ENCODE data around the gene ARHGEF6.
A peak's percentile ranks its signal among the peaks of the same experiment; 100 is the strongest.

The ARHGEF6 gene

GRCh38 chrX:136784231-136784630 is 3.5 kb upstream of the ARHGEF6 start:
- Histone ChIP-seq H3K79me1 (replicated peaks; ENCODE audit: low read length, poor library complexity, severe bottlenecking) (no peaks in the 10 kb centered on the region), H3K4me3 (ENCODE audit: insufficient read depth in 1 of 2, low read depth in 1 of 2, low read length in 2 of 2) (no peak overlapping the region), H2BK15ac (ENCODE audit: low read depth, poor library complexity, severe bottlenecking) (no peak overlapping the region), H4K8ac (ENCODE audit: low read length) (no peak overlapping the region), H3K27ac (ENCODE audit: low read length, poor library complexity, severe bottlenecking) (no peak overlapping the region), H3K9ac (ENCODE audit: low read length) (no peak overlapping the region), H3K4me1 (ENCODE audit: control insufficient read depth, insufficient read depth, low read depth, low read length) (no peaks in the 10 kb centered on the region), H2BK5ac (ENCODE audit: low read depth, low read length, poor library complexity, severe bottlenecking) (no peak overlapping the region), H3K18ac (ENCODE audit: low read depth in 1 of 2, low read length in 2 of 2) (no peak overlapping the region), H3K23ac (ENCODE audit: low read length in 2 of 2) (no peak overlapping the region), H3K36me3 (ENCODE audit: control insufficient read depth in 1 of 2, insufficient read depth in 2 of 2, low read depth in 1 of 2, low read length in 2 of 2) (no peaks in the 10 kb centered on the region), H3K4me2 (ENCODE audit: low read length, poor library complexity, severe bottlenecking) (no peak overlapping the region), H4K91ac (ENCODE audit: low read length) (no peak overlapping the region), H3K14ac (ENCODE audit: low read length in 2 of 2) (no peak overlapping the region), H2BK120ac (ENCODE audit: low read depth, low read length) (no peak overlapping the region), H2AK5ac (ENCODE audit: low read length, severe bottlenecking) (no peak overlapping the region), H3K9me3 (ENCODE audit: control insufficient read depth, low read length) (no peaks in the 10 kb centered on the region), H2AFZ (ENCODE audit: low read depth, low read length) (no peak overlapping the region), H2BK12ac (ENCODE audit: low read length in 2 of 2) (no peak overlapping the region), H3K27me3 (ENCODE audit: control insufficient read depth in 1 of 2, insufficient read depth in 1 of 2, low read length in 2 of 2) (no peaks in the 10 kb centered on the region), H3K4ac (ENCODE audit: low read depth in 1 of 2, low read length in 2 of 2) (no peak overlapping the region)
- 100% methylated on average over 1 of the region's 1 CpG for WGBS
- no peak for DNase-seq

- H3K23ac ChIP-seq (ENCODE audit: low read length in 2 of 2) = no peak overlapping the region
- H2AK5ac ChIP-seq (ENCODE audit: low read length, severe bottlenecking) = no peak overlapping the region
- H2BK12ac ChIP-seq (ENCODE audit: low read length in 2 of 2) = no peak overlapping the region
- no peak overlapping the region for H3K4me3 ChIP-seq (ENCODE audit: insufficient read depth in 1 of 2, low read depth in 1 of 2, low read length in 2 of 2)
- no peak overlapping the region for H2AFZ ChIP-seq (ENCODE audit: low read depth, low read length)
- DNase-seq = no peak
- no peak overlapping the region for H2BK15ac ChIP-seq (ENCODE audit: low read depth, poor library complexity, severe bottlenecking)
- H3K79me1 ChIP-seq (replicated peaks; ENCODE audit: low read length, poor library complexity, severe bottlenecking) = no peaks in the 10 kb centered on the region
- H4K8ac ChIP-seq (ENCODE audit: low read length) = no peak overlapping the region
- no peak overlapping the region for H2BK5ac ChIP-seq (ENCODE audit: low read depth, low read length, poor library complexity, severe bottlenecking)
- no peak overlapping the region for H3K9ac ChIP-seq (ENCODE audit: low read length)
- H4K91ac ChIP-seq (ENCODE audit: low read length) = no peak overlapping the region
- no peaks in the 10 kb centered on the region for H3K4me1 ChIP-seq (ENCODE audit: control insufficient read depth, insufficient read depth, low read depth, low read length)
- H3K18ac ChIP-seq (ENCODE audit: low read depth in 1 of 2, low read length in 2 of 2) = no peak overlapping the region
- no peaks in the 10 kb centered on the region for H3K9me3 ChIP-seq (ENCODE audit: control insufficient read depth, low read length)
- no peak overlapping the region for H3K14ac ChIP-seq (ENCODE audit: low read length in 2 of 2)
- no peaks in the 10 kb centered on the region for H3K27me3 ChIP-seq (ENCODE audit: control insufficient read depth in 1 of 2, insufficient read depth in 1 of 2, low read length in 2 of 2)
- no peaks in the 10 kb centered on the region for H3K36me3 ChIP-seq (ENCODE audit: control insufficient read depth in 1 of 2, insufficient read depth in 2 of 2, low read depth in 1 of 2, low read length in 2 of 2)
- no peak overlapping the region for H3K4ac ChIP-seq (ENCODE audit: low read depth in 1 of 2, low read length in 2 of 2)
- H2BK120ac ChIP-seq (ENCODE audit: low read depth, low read length) = no peak overlapping the region
- no peak overlapping the region for H3K4me2 ChIP-seq (ENCODE audit: low read length, poor library complexity, severe bottlenecking)
- H3K27ac ChIP-seq (ENCODE audit: low read length, poor library complexity, severe bottlenecking) = no peak overlapping the region
Observed at GRCh38 chrX:136783159-136783558, 2.4 kb upstream of the ARHGEF6 start.

- Histone ChIP-seq H3K27me3 (ENCODE audit: control insufficient read depth in 1 of 2, insufficient read depth in 1 of 2, low read length in 2 of 2) (no peaks in the 10 kb centered on the region), H3K23ac (ENCODE audit: low read length in 2 of 2) (no peak overlapping the region), H3K18ac (ENCODE audit: low read depth in 1 of 2, low read length in 2 of 2) (no peak overlapping the region), H2BK120ac (ENCODE audit: low read depth, low read length) (no peak overlapping the region), H2AFZ (ENCODE audit: low read depth, low read length) (no peak overlapping the region), H3K4me1 (ENCODE audit: control insufficient read depth, insufficient read depth, low read depth, low read length) (no peaks in the 10 kb centered on the region), H3K4me2 (ENCODE audit: low read length, poor library complexity, severe bottlenecking) (no peak overlapping the region), H2AK5ac (ENCODE audit: low read length, severe bottlenecking) (no peak overlapping the region), H4K8ac (ENCODE audit: low read length) (no peak overlapping the region), H3K4ac (ENCODE audit: low read depth in 1 of 2, low read length in 2 of 2) (no peak overlapping the region), H4K91ac (ENCODE audit: low read length) (no peak overlapping the region), H3K9me3 (ENCODE audit: control insufficient read depth, low read length) (no peaks in the 10 kb centered on the region), H3K14ac (ENCODE audit: low read length in 2 of 2) (no peak overlapping the region), H3K4me3 (ENCODE audit: insufficient read depth in 1 of 2, low read depth in 1 of 2, low read length in 2 of 2) (peak overlapping the region in 1 of 2 experiments; percentile 63), H3K79me1 (replicated peaks; ENCODE audit: low read length, poor library complexity, severe bottlenecking) (no peaks in the 10 kb centered on the region), H3K36me3 (ENCODE audit: control insufficient read depth in 1 of 2, insufficient read depth in 2 of 2, low read depth in 1 of 2, low read length in 2 of 2) (no peaks in the 10 kb centered on the region), H2BK12ac (ENCODE audit: low read length in 2 of 2) (no peak overlapping the region), H2BK15ac (ENCODE audit: low read depth, poor library complexity, severe bottlenecking) (no peak overlapping the region), H3K27ac (ENCODE audit: low read length, poor library complexity, severe bottlenecking) (no peak overlapping the region), H2BK5ac (ENCODE audit: low read depth, low read length, poor library complexity, severe bottlenecking) (no peak overlapping the region), H3K9ac (ENCODE audit: low read length) (peak overlapping the region; percentile 72)
- 74% methylated on average over 7 of the region's 9 CpGs for WGBS
- peak; percentile 12 for DNase-seq
Observed at GRCh38 chrX:136781180-136781797, 557 bp upstream of the ARHGEF6 start.

GRCh38 chrX:136780241-136780640 is 491 bp downstream of the ARHGEF6 start:
- no peak for DNase-seq

More at GRCh38 chrX:136780241-136780640, 491 bp downstream of the ARHGEF6 start:
- no peak overlapping the region for H2BK15ac ChIP-seq (ENCODE audit: low read depth, poor library complexity, severe bottlenecking)
- no peak overlapping the region for H2BK120ac ChIP-seq (ENCODE audit: low read depth, low read length)
- H2AFZ ChIP-seq (ENCODE audit: low read depth, low read length) = no peak overlapping the region
- no peak overlapping the region for H3K23ac ChIP-seq (ENCODE audit: low read length in 2 of 2)
- no peaks in the 10 kb centered on the region for H3K36me3 ChIP-seq (ENCODE audit: control insufficient read depth in 1 of 2, insufficient read depth in 2 of 2, low read depth in 1 of 2, low read length in 2 of 2)
- H3K18ac ChIP-seq (ENCODE audit: low read depth in 1 of 2, low read length in 2 of 2) = no peak overlapping the region
- no CpG with 5 or more reads among the region's 2 CpGs for WGBS
- peak overlapping the region; percentile 72 for H3K9ac ChIP-seq (ENCODE audit: low read length)
- peak overlapping the region in 1 of 2 experiments; percentile 63 for H3K4me3 ChIP-seq (ENCODE audit: insufficient read depth in 1 of 2, low read depth in 1 of 2, low read length in 2 of 2)
- H3K14ac ChIP-seq (ENCODE audit: low read length in 2 of 2) = no peak overlapping the region
- H2AK5ac ChIP-seq (ENCODE audit: low read length, severe bottlenecking) = no peak overlapping the region
- H3K4ac ChIP-seq (ENCODE audit: low read depth in 1 of 2, low read length in 2 of 2) = no peak overlapping the region
- H4K8ac ChIP-seq (ENCODE audit: low read length) = no peak overlapping the region
- no peak overlapping the region for H2BK12ac ChIP-seq (ENCODE audit: low read length in 2 of 2)
- H3K27me3 ChIP-seq (ENCODE audit: control insufficient read depth in 1 of 2, insufficient read depth in 1 of 2, low read length in 2 of 2) = no peaks in the 10 kb centered on the region
- no peak overlapping the region for H3K27ac ChIP-seq (ENCODE audit: low read length, poor library complexity, severe bottlenecking)
- no peak overlapping the region for H4K91ac ChIP-seq (ENCODE audit: low read length)
- no peak overlapping the region for H3K4me2 ChIP-seq (ENCODE audit: low read length, poor library complexity, severe bottlenecking)
- H3K79me1 ChIP-seq (replicated peaks; ENCODE audit: low read length, poor library complexity, severe bottlenecking) = no peaks in the 10 kb centered on the region
- H2BK5ac ChIP-seq (ENCODE audit: low read depth, low read length, poor library complexity, severe bottlenecking) = no peak overlapping the region
- H3K9me3 ChIP-seq (ENCODE audit: control insufficient read depth, low read length) = no peaks in the 10 kb centered on the region
- H3K4me1 ChIP-seq (ENCODE audit: control insufficient read depth, insufficient read depth, low read depth, low read length) = no peaks in the 10 kb centered on the region

Measured in mesenchymal stem cell (in vitro differentiated cells and primary cell).